ENCODE data around the gene ATF1. TPM values are rescaled to one million over a fixed set of nuclear protein-coding genes. Genes with fewer than 3 reads are reported as not detected.
"Not testable (repeated sequence)": the region's sequence is repeated elsewhere in the genome, so short reads cannot be mapped to it uniquely, and the experiment has no call there.

ATF1 gene
- total RNA-seq, 1 donor from 2014 or later, result 26.4 TPM

DNA sequence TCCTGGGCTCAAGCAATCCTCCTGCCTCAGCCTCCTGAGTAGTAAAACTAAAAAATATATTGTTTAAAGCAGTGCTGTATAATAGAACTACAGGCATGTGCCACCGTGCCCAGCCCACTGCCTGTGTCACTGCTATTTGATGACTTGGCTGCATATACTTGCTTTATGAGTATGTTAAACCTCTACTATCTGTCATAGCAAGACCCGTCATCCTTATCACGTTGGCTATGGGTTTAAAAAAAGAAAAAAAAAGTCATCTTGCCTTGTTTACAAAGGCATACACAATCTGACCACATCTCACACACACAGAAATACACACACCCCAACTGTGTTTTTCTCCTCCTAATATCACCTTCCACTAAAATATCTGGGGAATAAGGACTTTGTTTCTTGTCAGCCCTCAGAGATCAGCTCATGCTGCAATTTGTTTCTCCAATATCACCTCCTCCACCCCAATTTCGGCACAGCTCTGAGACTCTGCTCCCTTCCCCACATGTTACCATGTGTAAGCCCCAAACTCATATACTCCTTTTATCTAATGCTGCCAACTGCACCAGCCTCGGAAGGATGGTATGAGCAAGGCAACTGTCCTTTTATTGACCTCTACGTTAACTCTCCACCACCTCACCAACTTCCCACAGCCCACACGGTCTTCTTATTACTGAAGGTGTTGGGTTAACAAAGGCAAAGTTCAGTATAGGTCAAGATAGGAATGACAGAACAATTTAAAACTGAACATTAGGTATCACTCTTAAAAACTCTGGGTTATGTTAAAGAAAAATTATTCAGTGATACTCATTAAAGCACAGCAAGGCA is 78.0 kb downstream of the ATF1 start:
- DNase-seq (ENCODE audit: low spot score), result no peak
- intact Hi-C loops (cut with DNase I), result no loop called here

DNA sequence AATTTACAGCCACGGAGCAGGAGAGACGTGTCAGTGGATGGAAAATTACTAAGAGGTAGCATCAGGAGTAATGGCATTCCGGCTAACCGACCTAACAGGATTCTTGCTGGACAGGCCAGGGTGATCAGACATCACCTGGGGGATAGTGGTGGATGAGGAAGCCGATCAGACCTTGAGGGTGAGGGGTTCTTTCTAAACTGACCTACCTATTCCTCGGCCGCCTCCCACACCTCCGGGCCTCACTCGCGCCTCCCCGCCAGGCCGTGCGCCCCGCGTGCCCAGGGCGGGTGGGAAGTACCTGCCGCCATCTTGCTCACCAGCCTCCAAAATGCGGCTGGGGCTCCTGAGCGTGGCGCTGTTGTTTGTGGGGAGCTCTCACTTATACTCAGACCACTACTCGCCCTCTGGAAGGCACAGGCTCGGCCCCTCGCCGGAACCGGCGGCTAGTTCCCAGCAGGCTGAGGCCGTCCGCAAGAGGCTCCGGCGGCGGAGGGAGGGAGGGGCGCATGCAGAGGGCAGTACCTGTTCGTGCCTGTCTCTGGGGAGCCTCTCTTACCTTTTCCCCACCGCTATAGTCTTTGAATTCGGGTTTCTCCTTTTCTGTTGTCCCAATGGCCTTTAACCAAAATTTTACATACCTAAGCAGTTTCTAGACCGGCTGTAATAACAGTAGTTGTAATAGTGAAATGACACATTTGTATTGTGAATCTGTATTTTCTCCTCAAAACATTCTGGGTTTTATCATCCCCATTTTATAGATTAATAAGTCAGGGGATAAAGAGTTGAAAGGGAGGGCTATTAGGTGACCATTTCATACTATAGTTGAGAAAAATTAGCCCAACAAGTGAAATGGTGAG is 79.0 kb downstream of the ATF1 start, which contains the start of gene TMPRSS12:
Gene TMPRSS12, plus strand, starts transcription at position 290 of the 857 bp plus-strand sequence. Its CDS starts 39 bp downstream, at position 329.
- DNase-seq (ENCODE audit: low spot score), result no peak
- intact Hi-C loops (cut with DNase I), result no loop called here

DNA sequence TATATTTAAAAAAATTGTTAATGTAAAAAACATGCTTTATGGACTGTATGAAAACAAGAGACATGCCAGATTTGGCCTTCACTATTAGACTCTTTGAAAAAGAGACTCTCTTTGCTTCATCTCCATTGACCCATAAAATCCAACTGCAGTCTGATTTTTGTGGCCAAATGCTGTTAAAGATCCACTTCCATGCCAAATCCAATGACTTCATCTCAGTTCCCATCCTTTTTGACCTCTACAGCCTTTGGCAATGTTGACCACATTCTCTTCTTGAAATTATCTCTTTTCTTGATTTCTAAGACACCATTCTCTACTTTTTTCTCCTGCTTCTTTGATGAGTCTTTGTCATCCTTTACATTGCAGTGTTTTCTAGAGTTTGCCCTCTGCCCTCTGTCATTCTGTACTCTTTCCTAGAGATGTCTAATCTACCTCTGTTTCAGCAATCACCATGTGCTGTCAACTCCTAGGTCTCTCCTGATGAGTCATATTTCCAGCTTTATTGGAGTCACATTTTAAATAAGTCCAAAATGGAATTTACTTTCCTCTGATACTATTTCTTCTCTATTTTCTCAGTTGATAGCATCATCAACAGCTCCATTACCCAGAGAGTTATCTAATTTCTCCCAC is 81.2 kb downstream of the ATF1 start:
- DNase-seq (ENCODE audit: low spot score), result no peak

DNA sequence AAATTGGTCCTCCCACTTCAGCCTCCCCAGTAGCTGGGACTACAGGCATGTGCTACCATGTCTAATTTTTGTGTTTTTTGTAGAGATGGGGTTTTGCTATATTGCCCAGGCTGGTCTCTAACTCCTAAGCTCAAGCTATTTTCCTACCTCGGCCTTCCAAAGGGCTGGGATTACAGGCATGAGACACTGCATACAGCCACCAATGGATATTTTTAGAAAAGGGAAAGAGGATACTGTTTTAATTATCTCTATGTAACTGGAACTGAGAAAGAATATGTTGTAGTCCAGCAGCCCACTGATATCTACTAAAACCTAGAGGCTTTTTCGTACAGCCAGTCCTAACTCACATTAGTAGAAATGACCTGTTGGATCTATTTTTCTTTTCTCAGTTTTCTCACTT is 85.1 kb downstream of the ATF1 start:
- no peak for DNase-seq (ENCODE audit: low spot score)
- intact Hi-C loops (cut with DNase I), result no loop called here

More for the DNA sequence above, 81.2 kb downstream of the ATF1 start:
- intact Hi-C loops (cut with DNase I), result no loop called here

DNA sequence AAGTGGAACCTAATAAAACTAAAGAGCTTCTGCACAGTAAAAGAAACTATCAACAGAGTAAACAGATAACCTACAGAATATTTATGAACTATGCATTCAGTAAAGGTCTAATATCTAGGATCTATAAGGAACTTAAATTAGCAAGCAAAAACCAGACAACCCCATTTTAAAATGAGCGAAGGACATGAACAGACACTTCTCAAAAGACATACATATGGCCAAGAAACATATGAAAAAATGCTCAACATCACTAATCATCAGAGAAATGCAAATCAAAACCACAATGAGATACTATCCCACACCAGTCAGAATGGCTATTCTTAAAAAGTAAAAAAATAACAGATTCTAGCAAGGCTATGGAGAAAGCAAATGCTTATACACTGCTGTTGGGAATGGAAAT is 91.3 kb downstream of the ATF1 start:
- DNase-seq (ENCODE audit: low spot score); intact Hi-C loops (cut with DNase I): not testable (repeated sequence)

DNA sequence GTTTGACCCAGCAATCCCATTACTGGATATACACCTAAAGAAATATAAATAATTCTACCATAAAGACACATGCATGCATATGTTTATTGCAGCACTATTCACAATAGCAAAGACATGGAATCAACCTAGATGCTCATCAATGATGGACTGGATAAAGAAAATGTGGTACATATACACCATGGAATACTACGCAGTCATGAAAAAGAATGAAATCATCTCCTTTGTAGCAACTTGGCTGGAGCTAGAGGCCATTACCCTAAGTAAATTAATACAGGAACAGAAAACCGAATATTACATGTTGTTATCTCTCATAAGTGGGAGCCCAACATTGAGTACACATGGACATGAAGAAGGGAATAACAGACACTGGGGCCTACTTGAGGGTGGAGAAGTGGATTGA is 91.8 kb downstream of the ATF1 start:
- intact Hi-C loops (cut with DNase I); DNase-seq (ENCODE audit: low spot score): not testable (repeated sequence)

DNA sequence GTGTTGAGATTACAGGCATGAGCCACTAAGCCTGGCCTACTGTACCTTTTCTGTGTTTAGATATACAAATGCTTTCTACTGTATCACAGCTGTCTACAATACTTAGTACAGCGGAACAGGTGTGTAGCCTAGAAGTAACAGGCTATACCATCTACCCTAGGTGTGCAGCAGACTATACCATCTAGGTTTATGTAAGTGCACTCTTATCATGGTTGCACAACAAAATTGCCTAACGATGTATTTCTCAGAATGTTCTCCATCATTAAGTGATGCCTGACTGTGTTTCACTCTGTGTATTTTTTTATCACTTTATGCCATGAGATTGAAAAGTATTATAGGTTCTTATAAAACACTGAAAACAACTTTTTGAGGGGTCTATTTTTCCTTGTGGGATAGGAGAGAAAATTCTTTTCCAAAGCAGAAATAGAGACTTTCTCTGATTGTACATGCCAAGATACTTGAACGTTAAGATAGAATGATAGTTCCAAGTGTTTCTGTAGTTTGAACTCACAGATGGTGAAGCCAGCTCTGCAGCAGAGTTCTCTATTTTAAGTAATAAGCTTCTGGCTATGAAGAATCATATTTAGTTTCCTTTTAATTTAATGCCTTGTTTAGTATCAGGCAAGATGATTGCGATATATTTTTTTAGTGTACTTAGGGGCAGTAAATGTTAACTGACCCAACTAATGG is 95.9 kb downstream of the ATF1 start:
- no peak for DNase-seq (ENCODE audit: low spot score)
- intact Hi-C loops (cut with DNase I), result no loop called here

DNA sequence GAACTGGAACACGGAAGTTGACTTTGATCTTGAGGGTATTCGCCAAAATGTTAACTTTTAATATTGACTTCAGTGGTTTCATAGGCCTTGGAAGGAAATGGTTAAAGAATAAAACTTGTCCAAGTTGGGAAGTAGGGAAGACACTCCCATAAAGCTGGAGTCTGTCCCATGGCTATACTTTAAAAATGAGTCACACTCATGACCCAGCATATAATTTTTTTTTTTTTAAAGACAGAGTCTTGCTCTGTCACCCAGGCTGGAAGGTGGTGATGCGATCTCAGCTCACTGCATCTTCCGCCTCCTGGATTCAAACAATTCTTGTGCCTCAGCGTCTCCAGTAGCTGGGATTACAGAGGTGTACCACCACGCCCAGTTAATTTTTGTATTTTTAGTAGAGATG is 98.4 kb downstream of the ATF1 start:
- intact Hi-C loops (cut with DNase I), result no loop called here
- DNase-seq (ENCODE audit: low spot score), result no peak

DNA sequence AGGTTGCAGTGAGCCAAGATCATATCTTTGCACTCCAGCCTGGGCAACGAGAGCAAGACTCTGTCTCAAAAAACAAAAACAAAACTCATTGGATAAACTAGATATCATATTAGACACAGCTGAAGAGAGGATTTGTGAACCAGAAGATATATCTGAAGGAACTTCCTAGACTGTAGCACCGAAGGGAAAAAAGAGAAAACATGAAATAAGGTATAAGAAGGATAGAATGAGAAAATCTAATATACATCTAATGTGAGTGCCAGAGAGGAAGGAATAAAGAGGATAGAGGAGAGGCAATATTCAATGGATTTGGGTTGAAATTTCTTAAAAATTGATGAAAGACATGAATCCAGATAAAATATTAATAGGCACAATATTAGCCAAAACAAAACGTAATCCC is 101.4 kb downstream of the ATF1 start:
- no peak for DNase-seq (ENCODE audit: low spot score)
- intact Hi-C loops (cut with DNase I), result no loop called here

DNA sequence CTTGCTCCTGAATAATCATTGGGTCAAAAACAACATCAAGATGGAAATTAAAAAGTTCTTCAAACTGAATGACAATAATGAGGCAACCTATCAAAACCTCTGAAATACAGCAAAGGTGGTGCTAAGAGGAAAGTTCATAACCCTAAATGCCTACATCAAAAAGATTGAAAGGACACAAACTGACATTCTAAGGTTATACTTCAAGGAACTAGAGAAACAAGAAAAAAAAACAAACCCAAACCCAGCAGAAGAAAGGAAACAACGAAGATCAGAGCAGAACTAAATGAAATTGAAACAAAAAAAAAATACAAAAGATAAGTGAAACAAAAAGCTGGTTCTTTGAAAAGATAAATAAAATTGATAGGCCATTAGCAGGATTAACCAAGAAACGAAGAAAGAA is 105.0 kb downstream of the ATF1 start:
- intact Hi-C loops (cut with DNase I); DNase-seq (ENCODE audit: low spot score): not testable (repeated sequence)

Other genes with a start within 250 kb of the ATF1 start
- not detected for gene TMPRSS12, start 78.8 kb downstream of the ATF1 start, total RNA-seq
- gene HIGD1C, start 188.4 kb downstream of the ATF1 start, total RNA-seq, result not detected